Mammary epithelial cell (primary cell): Measurements from ENCODE around the gene ADAT1.
A peak's percentile ranks its signal among the peaks of the same experiment; 100 is the strongest.

Experiments used
- EZH2 ChIP-seq: IDR thresholded peaks from 2 replicates; pipeline ENCODE4 v1.6.1; 2012; ENCODE audit warnings: low read length, inconsistent platforms, borderline replicate concordance
- TF ChIP-seq, protein P1 (sequence below), 2 donors: IDR thresholded peaks in 1 of 2; conservative IDR thresholded peaks in 1 of 2; 2 replicates each; pipeline ENCODE4 v1.5.1; 2011 to 2012; ENCODE audit warnings: inconsistent platforms in 2 of 2, low read length in 2 of 2, mild to moderate bottlenecking in 2 of 2, control low read depth in 1 of 2, low read depth in 1 of 2; ENCODE audit not compliant: insufficient read depth in 1 of 2; ENCODE audit errors: extremely low read depth in 1 of 2

DNA sequence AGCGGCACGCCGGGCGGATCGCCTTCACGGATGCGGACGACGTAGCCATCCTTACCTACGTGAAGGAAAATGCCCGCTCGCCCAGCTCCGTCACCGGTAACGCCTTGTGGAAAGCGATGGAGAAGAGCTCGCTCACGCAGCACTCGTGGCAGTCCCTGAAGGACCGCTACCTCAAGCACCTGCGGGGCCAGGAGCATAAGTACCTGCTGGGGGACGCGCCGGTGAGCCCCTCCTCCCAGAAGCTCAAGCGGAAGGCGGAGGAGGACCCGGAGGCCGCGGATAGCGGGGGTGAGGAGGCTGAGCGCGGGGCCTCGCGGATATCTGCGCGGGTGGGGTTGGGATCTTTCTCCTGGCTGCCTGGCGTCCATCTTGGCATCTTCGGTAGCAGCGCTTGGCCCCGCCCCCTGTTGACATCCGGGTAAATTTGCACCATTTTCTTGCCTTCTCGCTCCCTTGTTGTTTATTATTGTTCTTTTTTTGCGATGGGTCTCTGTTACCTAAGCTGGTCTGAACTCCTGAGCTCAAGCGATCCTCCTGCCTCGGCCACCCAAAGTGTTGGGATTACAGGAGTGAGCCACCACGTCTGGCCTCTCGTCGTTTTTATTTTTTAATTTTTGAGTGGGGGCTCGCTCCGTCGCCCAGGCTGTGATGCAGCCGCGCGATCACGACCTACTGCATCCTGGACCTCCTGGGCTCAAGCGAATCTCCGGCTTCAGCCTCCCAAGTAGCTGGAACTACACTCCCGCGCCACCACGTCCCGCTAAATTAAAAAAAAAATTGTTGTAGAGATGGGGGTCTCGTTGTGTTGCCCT lies 25.4 kb upstream of the ADAT1 start:
- TF ChIP-seq, protein P1, sequence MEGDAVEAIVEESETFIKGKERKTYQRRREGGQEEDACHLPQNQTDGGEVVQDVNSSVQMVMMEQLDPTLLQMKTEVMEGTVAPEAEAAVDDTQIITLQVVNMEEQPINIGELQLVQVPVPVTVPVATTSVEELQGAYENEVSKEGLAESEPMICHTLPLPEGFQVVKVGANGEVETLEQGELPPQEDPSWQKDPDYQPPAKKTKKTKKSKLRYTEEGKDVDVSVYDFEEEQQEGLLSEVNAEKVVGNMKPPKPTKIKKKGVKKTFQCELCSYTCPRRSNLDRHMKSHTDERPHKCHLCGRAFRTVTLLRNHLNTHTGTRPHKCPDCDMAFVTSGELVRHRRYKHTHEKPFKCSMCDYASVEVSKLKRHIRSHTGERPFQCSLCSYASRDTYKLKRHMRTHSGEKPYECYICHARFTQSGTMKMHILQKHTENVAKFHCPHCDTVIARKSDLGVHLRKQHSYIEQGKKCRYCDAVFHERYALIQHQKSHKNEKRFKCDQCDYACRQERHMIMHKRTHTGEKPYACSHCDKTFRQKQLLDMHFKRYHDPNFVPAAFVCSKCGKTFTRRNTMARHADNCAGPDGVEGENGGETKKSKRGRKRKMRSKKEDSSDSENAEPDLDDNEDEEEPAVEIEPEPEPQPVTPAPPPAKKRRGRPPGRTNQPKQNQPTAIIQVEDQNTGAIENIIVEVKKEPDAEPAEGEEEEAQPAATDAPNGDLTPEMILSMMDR (conservative IDR thresholded peaks at IDR 0.05 in 1 of 2, IDR thresholded peaks at IDR 0.05 in 1 of 2; ENCODE audit: extremely low read depth in 1 of 2, insufficient read depth in 1 of 2, low read depth in 1 of 2, low read length in 2 of 2) = peak in 1 of 2 donors; percentile 1
- TF ChIP-seq EZH2 = no peak
